SK-N-SH treated with all-trans-retinoic acid at 6 μM for 48 hours (cell line): Measurements from ENCODE around the gene TMED4.

ENCODE experiments used
- ARNTL ChIP-seq: fragments of 450-650 bp; formaldehyde crosslinking; IDR thresholded peaks from 2 replicates; pipeline ENCODE4 v1.5.0; 2020; ENCODE audit warnings: low read depth, mild to moderate bottlenecking, moderate library complexity, borderline replicate concordance
- ISL1 ChIP-seq: fragments of 250-450 bp; sonication (Bioruptor Pico); IDR thresholded peaks from 2 replicates; pipeline ENCODE4 v2.1.2; 2022; ENCODE audit warnings: mild to moderate bottlenecking, moderate library complexity
- OSR1 ChIP-seq: fragments of 250-450 bp; sonication (Bioruptor Pico); IDR thresholded peaks from 2 replicates; pipeline ENCODE4 v1.8.0; 2022; ENCODE audit warnings: moderate library complexity, mild to moderate bottlenecking, inconsistent platforms
- PATZ1 ChIP-seq: fragments of 250-450 bp; sonication (Bioruptor Pico); IDR thresholded peaks from 2 replicates; pipeline ENCODE4 v1.8.0; 2020; ENCODE audit warnings: mild to moderate bottlenecking, moderate library complexity, borderline replicate concordance
- ZNF565 ChIP-seq: fragments of 450-650 bp; formaldehyde crosslinking; conservative IDR thresholded peaks from 2 replicates; pipeline ENCODE4 v1.5.0; 2020; ENCODE audit warnings: low read depth, mild to moderate bottlenecking, moderate library complexity

GRCh38 chr7:44606341-44607140, 24.5 kb upstream of the TMED4 start, which contains the start of gene OGDH:
- TF ChIP-seq OSR1 (CRISPR knock-in tag): no peak
- TF ChIP-seq PATZ1 (CRISPR knock-in tag): peak; percentile 100
- TF ChIP-seq ZNF565 (CRISPR knock-in tag): no peak
- no peak for TF ChIP-seq ISL1 (CRISPR knock-in tag)
- TF ChIP-seq ARNTL: no peak
